Endothelial cell of umbilical vein (primary cell): ENCODE measurements around the gene FUT7. TPM values are rescaled to one million over a fixed set of nuclear protein-coding genes. Genes with fewer than 3 reads are reported as not detected.

Experiments
- BruUV-seq: library from RNA; stranded (reverse); fragments of 400-500 nt; replicated peaks from 2 replicates; lab custom pipeline; 2021; lab: Mats Ljungman, UMichigan
- CTCF ChIA-PET: fragments of 300-600, 350-600 bp; sonication (Branson Sonifier 250); formaldehyde crosslinking; loops from one replicate; lab custom pipeline; 2021; ENCODE audit warnings: antibody characterized with exemption, inconsistent platforms; lab: Charles Lee
- POLR2A ChIA-PET: fragments of 300-600, 350-600 bp; sonication (Branson Sonifier 250); formaldehyde crosslinking; loops from one replicate; lab custom pipeline; 2021; ENCODE audit warnings: antibody characterized with exemption, inconsistent platforms; lab: Charles Lee
- DNase-seq: peaks from one replicate; pipeline ENCODE4 v3.0.0-alpha.2; 2011; ENCODE audit warnings: low read depth, low spot score
- FAIRE-seq: peaks from 2 replicates; lab custom pipeline; 2011; peaks lifted over from hg19 to GRCh38; lab: Jason Lieb, UNC
- H2AFZ ChIP-seq: 2 replicates; pipeline ENCODE4 v1.6.0; 2012; ENCODE audit warnings: low read depth, low read length, control low read depth, inconsistent platforms
- H3K27ac ChIP-seq: 2 replicates; pipeline ENCODE4 v1.5.1; 2011; ENCODE audit warnings: low read depth, mild to moderate bottlenecking, control low read depth, low read length, moderate library complexity; ENCODE audit not compliant: insufficient read depth
- H3K27me3 ChIP-seq, 2 experiments: 2 replicates each; pipeline versions ENCODE4 v1.6.0 to v1.6.1; 2011; ENCODE audit warnings: low read length in 2 of 2, mixed read lengths in 1 of 2; ENCODE audit not compliant: control insufficient read depth in 2 of 2, insufficient read depth in 2 of 2
- H3K36me3 ChIP-seq, 2 experiments: 2 replicates in 1 of 2; 3 replicates in 1 of 2; pipeline ENCODE4 v1.5.1; 2011; ENCODE audit warnings: low read length in 2 of 2, mild to moderate bottlenecking in 1 of 2, moderate library complexity in 1 of 2; ENCODE audit not compliant: control insufficient read depth in 2 of 2, insufficient read depth in 2 of 2; ENCODE audit errors: extremely low read depth in 1 of 2
- H3K4me1 ChIP-seq: 3 replicates; pipeline ENCODE4 v1.5.1; 2011; ENCODE audit warnings: mild to moderate bottlenecking, low read length; ENCODE audit not compliant: control insufficient read depth, insufficient read depth; ENCODE audit errors: extremely low read depth
- H3K4me2 ChIP-seq: 2 replicates; pipeline ENCODE4 v1.6.1; 2011; ENCODE audit warnings: low read length, control low read depth, mixed read lengths; ENCODE audit not compliant: insufficient read depth
- H3K4me3 ChIP-seq, 3 experiments: fragments of 200-600 bp in 1 of 3; sonication (generic), shearing (Covaris generic) in 1 of 3; replicated peaks in 1 of 3; 2 replicates each; pipeline ENCODE4 v1.5.1; 2011 to 2016; ENCODE audit warnings: control low read depth in 3 of 3, low read length in 3 of 3, mild to moderate bottlenecking in 2 of 3, inconsistent platforms in 1 of 3, low read depth in 1 of 3, moderate library complexity in 1 of 3; ENCODE audit not compliant: insufficient read depth in 1 of 3
- H3K79me2 ChIP-seq: 2 replicates; pipeline ENCODE4 v1.6.0; 2012; ENCODE audit warnings: low read length, inconsistent platforms; ENCODE audit not compliant: control insufficient read depth, insufficient read depth
- H3K9ac ChIP-seq: replicated peaks from 2 replicates; pipeline ENCODE3; 2011; ENCODE audit warnings: low read length, control low read depth; ENCODE audit not compliant: insufficient read depth; ENCODE audit errors: extremely low read depth
- H3K9me1 ChIP-seq: replicated peaks from 3 replicates; pipeline ENCODE4 v1.6.0; 2011; ENCODE audit warnings: mild to moderate bottlenecking, low read length; ENCODE audit not compliant: control insufficient read depth, insufficient read depth; ENCODE audit errors: extremely low read depth
- H3K9me3 ChIP-seq: replicated peaks from 2 replicates; pipeline ENCODE4 v1.5.1; 2012; ENCODE audit warnings: low read length, inconsistent platforms; ENCODE audit not compliant: control insufficient read depth, insufficient read depth
- H4K20me1 ChIP-seq: replicated peaks from 2 replicates; pipeline ENCODE3; 2011; ENCODE audit warnings: mild to moderate bottlenecking, low read length; ENCODE audit not compliant: control insufficient read depth, insufficient read depth; ENCODE audit errors: extremely low read depth
- CTCF ChIP-seq, 2 donors: IDR thresholded peaks; 1 replicate in 1 of 2; 2 replicates in 1 of 2; pipeline ENCODE4 v1.5.1; 2011; ENCODE audit warnings: low read length in 2 of 2, mild to moderate bottlenecking in 2 of 2, moderate library complexity in 2 of 2, control low read depth in 1 of 2, inconsistent platforms in 1 of 2, low read depth in 1 of 2; ENCODE audit not compliant: insufficient read depth in 1 of 2; ENCODE audit errors: extremely low read depth in 1 of 2
- MAX ChIP-seq: IDR thresholded peaks from 2 replicates; pipeline ENCODE4 v1.6.1; 2011; ENCODE audit not compliant: insufficient read depth, insufficient read length
- MYC ChIP-seq: IDR thresholded peaks from one replicate; pipeline ENCODE4 v1.6.1; 2011; ENCODE audit warnings: mild to moderate bottlenecking, low read depth, low read length
- POLR2AphosphoS5 ChIP-seq: IDR thresholded peaks from 2 replicates; pipeline ENCODE4 v1.6.1; 2012; ENCODE audit warnings: low read depth, mild to moderate bottlenecking, control low read depth, low read length, moderate library complexity; ENCODE audit not compliant: insufficient read depth
- dilution Hi-C: fragments of 300-500 bp; cut with MboI; formaldehyde crosslinking; loops from one replicate; pipeline ENCODE4 v1.15.0; 2019; ENCODE audit warnings: low sequenced_read_pairs; ENCODE audit not compliant: extremely low pct_ligation_motif_present
- intact Hi-C: fragments of 100-400 bp; cut with micrococcal nuclease; formaldehyde crosslinking; loops from one replicate; pipeline ENCODE4 v1.10.0; 2022
- polyA plus RNA-seq, 4 experiments: library from polyadenylated mRNA; depleted of rRNA in 3 of 4; stranded (reverse) in 3 of 4; unstranded in 1 of 4; fragments of >200 nt; gene quantifications; 2 replicates each; pipeline versions ENCODE4 v1.2.1 to v1.2.3, GENCODE V29; 2011 to 2012; ENCODE audit warnings: missing spikeins in 1 of 4
- total RNA-seq: library from RNA; stranded (reverse); gene quantifications from 2 replicates; pipeline ENCODE4 v1.2.3, GENCODE V29; 2021

Gene FUT7
- total and polyA plus RNA-seq, 2 donors (not counting 3 experiments of a cell fraction or from before 2014, with no cell fraction given) = not detected

- Histone ChIP-seq H4K20me1 (no peaks in the 10 kb centered on the region), H2AFZ (no peak overlapping the region), H3K9ac (no peak overlapping the region), H3K4me1 (no peaks in the 10 kb centered on the region), H3K27ac (no peak overlapping the region), H3K36me3 (no peaks in the 10 kb centered on the region), H3K9me1 (no peaks in the 10 kb centered on the region), H3K27me3 (no peaks in the 10 kb centered on the region), H3K9me3 (no peaks in the 10 kb centered on the region), H3K4me2 (no peak overlapping the region), H3K4me3 (no peak overlapping the region), H3K79me2 (no peaks in the 10 kb centered on the region)
- DNase-seq = no peak
- POLR2A ChIA-PET = interaction anchor here (0.9 kb wide), 1 partner anchor 23 kb away, joined by 3 read pairs; the partner anchor contains the start of gene PAXX
- FAIRE-seq = no peak
- no peak for TF ChIP-seq MYC
- TF ChIP-seq MAX = no peak
- TF ChIP-seq CTCF (IDR thresholded peaks at IDR 0.05; ENCODE audit: extremely low read depth in 1 of 2, insufficient read depth in 1 of 2, low read depth in 1 of 2, low read length in 2 of 2) = no peak
- no peak for TF ChIP-seq POLR2AphosphoS5
- CTCF ChIA-PET = interaction anchor here (2.0 kb wide), 1 partner anchor 14 kb away, joined by 10 read pairs; no protein-coding TSS in a partner anchor
- dilution Hi-C loops = no loop called here
- intact Hi-C loops = no loop called here
- BruUV-seq = no TSS peak
Observed at GRCh38 chr9:137015540-137015930, 16.4 kb downstream of the FUT7 start.
